Activated CD4-positive, alpha-beta memory T cell treated with anti-CD3 and anti-CD28 coated beads for 36 hours (primary cell): Measurements from ENCODE around the gene TEX9. TPM values are rescaled to one million over a fixed set of nuclear protein-coding genes. Genes with fewer than 3 reads are reported as not detected.

ENCODE experiments used
- total RNA-seq, 2 experiments: library from RNA; stranded (reverse); gene quantifications; one replicate each; pipeline ENCODE4 v1.2.3, GENCODE V29; 2021

The TEX9 gene
- total RNA-seq, 2 experiments from 2014 or later = 1.3 to 1.6 TPM

Other genes starting within 250 kb of the TEX9 start
- gene RFX7, start 121.5 kb upstream of the TEX9 start, total RNA-seq = 10 to 100 TPM; 20.5 to 22.1 TPM
- under 1 TPM; 0.10 to 0.36 TPM for gene MNS1, start 99.7 kb downstream of the TEX9 start, total RNA-seq